HG03575 (cell line): ENCODE data around the gene PCCB.
"Not testable (repeated sequence)": the region's sequence is repeated elsewhere in the genome, so short reads cannot be mapped to it uniquely, and the experiment has no call there.

ENCODE experiments used
- ATAC-seq: cut with Tn5 transposase; IDR thresholded peaks from one replicate; pipeline ENCODE4 v1.9.1; 2021; ENCODE audit not compliant: unreplicated experiment, insufficient number of reproducible peaks, low FRiP score; ENCODE audit errors: extremely low read depth

Gene PCCB

GRCh38 chr3:136250059-136250902, at the start of gene PCCB:
Gene PCCB (plus strand): TSS chr3:136250340. CDS start chr3:136250376, 36 bp downstream.
- ATAC-seq, result peak; percentile 83

- ATAC-seq, result no peak
These were observed 42.5 kb upstream of the PCCB start for GRCh38 chr3:136207489-136208115.

GRCh38 chr3:136209921-136210320, 40.2 kb upstream of the PCCB start:
- ATAC-seq, result no peak

- no peak for ATAC-seq
These were observed 38.6 kb upstream of the PCCB start for GRCh38 chr3:136211547-136211946.

- not testable (repeated sequence) for ATAC-seq
These were observed 27.4 kb upstream of the PCCB start for GRCh38 chr3:136222746-136223145.

GRCh38 chr3:136232413-136232812, 17.7 kb upstream of the PCCB start:
- ATAC-seq, result no peak

- no peak for ATAC-seq
These were observed 14.6 kb upstream of the PCCB start for GRCh38 chr3:136235545-136235944.

- ATAC-seq, result no peak
These were observed 14.0 kb upstream of the PCCB start for GRCh38 chr3:136236109-136236508.

GRCh38 chr3:136237103-136237502, 13.0 kb upstream of the PCCB start:
- ATAC-seq, result no peak

GRCh38 chr3:136237961-136238649, 12.0 kb upstream of the PCCB start:
- ATAC-seq, result no peak

GRCh38 chr3:136239094-136239493, 11.0 kb upstream of the PCCB start:
- ATAC-seq, result no peak

- no peak for ATAC-seq
These were observed 4.4 kb upstream of the PCCB start for GRCh38 chr3:136245691-136246090.

GRCh38 chr3:136247436-136247835, 2.7 kb upstream of the PCCB start:
- ATAC-seq, result no peak

- ATAC-seq, result no peak
These were observed 2.1 kb upstream of the PCCB start for GRCh38 chr3:136247855-136248590.

- ATAC-seq, result no peak
These were observed 1.0 kb upstream of the PCCB start for GRCh38 chr3:136249091-136249490.

GRCh38 chr3:136249593-136249992, 547 bp upstream of the PCCB start:
- no peak for ATAC-seq

- ATAC-seq, result no peak
These were observed 842 bp downstream of the PCCB start for GRCh38 chr3:136250903-136251460.

- no peak for ATAC-seq
These were observed 1.4 kb downstream of the PCCB start for GRCh38 chr3:136251511-136251910.
